OCI-LY1 (cell line): ENCODE results near the gene FDXACB1.

Source experiments
- H2AFZ ChIP-seq: fragments of 200-600 bp; sonication (generic), shearing (Covaris generic); 2 replicates; pipeline ENCODE4 v1.6.0; 2014; ENCODE audit warnings: antibody characterized with exemption, mild to moderate bottlenecking, low read length
- H3F3A ChIP-seq: fragments of 200-600 bp; sonication (generic), shearing (Covaris generic); 2 replicates; pipeline ENCODE4 v1.6.0; 2014; ENCODE audit warnings: mild to moderate bottlenecking, antibody characterized with exemption, low read length, moderate library complexity; ENCODE audit not compliant: insufficient read depth
- H3K27ac ChIP-seq: fragments of 200-600 bp; sonication (generic); 2 replicates; pipeline ENCODE4 v1.5.1; 2014; ENCODE audit warnings: low read length, mixed run types, mild to moderate bottlenecking, low read depth; ENCODE audit not compliant: poor library complexity, severe bottlenecking
- H3K27me3 ChIP-seq: fragments of 200-600 bp; sonication (generic); 2 replicates; pipeline ENCODE4 v1.6.0; 2014; ENCODE audit warnings: antibody characterized with exemption, mild to moderate bottlenecking, low read length, moderate library complexity; ENCODE audit not compliant: insufficient read depth
- H3K36me3 ChIP-seq: fragments of 200-600 bp; sonication (generic); 2 replicates; pipeline ENCODE4 v1.6.1; 2014; ENCODE audit warnings: mild to moderate bottlenecking, antibody characterized with exemption, low read length, moderate library complexity, mixed read lengths; ENCODE audit not compliant: insufficient read depth
- H3K4me1 ChIP-seq: fragments of 200-600 bp; sonication (generic); 2 replicates; pipeline ENCODE4 v1.5.1; 2014; ENCODE audit warnings: mild to moderate bottlenecking, low read length, moderate library complexity; ENCODE audit not compliant: insufficient read depth, severe bottlenecking
- H3K4me2 ChIP-seq: fragments of 200-600 bp; sonication (generic), shearing (Covaris generic); 2 replicates; pipeline ENCODE4 v1.6.1; 2014; ENCODE audit warnings: low read length
- H3K4me3 ChIP-seq: fragments of 200-600 bp; sonication (generic); 2 replicates; pipeline ENCODE4 v1.5.1; 2014; ENCODE audit warnings: low read length, low read depth, mild to moderate bottlenecking, mixed read lengths; ENCODE audit not compliant: poor library complexity, severe bottlenecking
- H3K79me2 ChIP-seq: fragments of 200-600 bp; shearing (Covaris generic); 2 replicates; pipeline ENCODE4 v1.6.1; 2016; ENCODE audit warnings: mixed run types, low read length, mixed read lengths; ENCODE audit not compliant: insufficient read depth
- H3K9ac ChIP-seq: fragments of 200-600 bp; sonication (generic), shearing (Covaris generic); 2 replicates; pipeline ENCODE4 v1.6.1; 2014; ENCODE audit warnings: mild to moderate bottlenecking, low read length, mixed read lengths
- H3K9me2 ChIP-seq: fragments of 200-600 bp; sonication (generic), shearing (Covaris generic); 2 replicates; pipeline ENCODE4 v1.6.1; 2014; ENCODE audit warnings: low read depth, mild to moderate bottlenecking, low read length, mixed read lengths
- H3K9me3 ChIP-seq: fragments of 200-600 bp; shearing (Covaris generic); 2 replicates; pipeline ENCODE4 v1.6.1; 2014; ENCODE audit warnings: low read length, mixed read lengths
- H4K20me1 ChIP-seq: fragments of 200-600 bp; sonication (generic), shearing (Covaris generic); 2 replicates; pipeline ENCODE4 v1.6.0; 2016; ENCODE audit warnings: mild to moderate bottlenecking, low read length; ENCODE audit not compliant: insufficient read depth
- CTCF ChIP-seq: fragments of 200-600 bp; sonication (generic), shearing (Covaris generic); IDR thresholded peaks from 2 replicates; pipeline ENCODE4 v1.5.1; 2017; ENCODE audit warnings: mild to moderate bottlenecking, antibody characterized with exemption, low read length, moderate library complexity, mixed read lengths
- EZH2 ChIP-seq: fragments of 200-600 bp; sonication (generic), shearing (Covaris generic); IDR thresholded peaks from 2 replicates; pipeline ENCODE4 v1.8.0; 2017; ENCODE audit warnings: borderline replicate concordance, mixed run types, mild to moderate bottlenecking, antibody characterized with exemption, low read length, moderate library complexity, mixed read lengths

FDXACB1 gene

GRCh38 chr11:111836162-111836561 is 42.8 kb downstream of the FDXACB1 start:
- no peak overlapping the region for H2AFZ ChIP-seq
- no peaks in the 10 kb centered on the region for H3K4me1 ChIP-seq
- H3K27me3 ChIP-seq: no peaks in the 10 kb centered on the region
- no peak overlapping the region for H3K27ac ChIP-seq
- H3K9ac ChIP-seq: no peak overlapping the region
- H3K36me3 ChIP-seq: peaks cover 61% of the 10 kb centered on the region; the same call in 1 of the 2 replicates
- H3K9me2 ChIP-seq: no peaks in the 10 kb centered on the region
- no peaks in the 10 kb centered on the region for H4K20me1 ChIP-seq
- H3K9me3 ChIP-seq: no peaks in the 10 kb centered on the region
- no peaks in the 10 kb centered on the region for H3F3A ChIP-seq
- no peaks in the 10 kb centered on the region for H3K79me2 ChIP-seq
- no peak overlapping the region for H3K4me3 ChIP-seq
- TF ChIP-seq EZH2 (no peak), CTCF (no peak)
- no peak overlapping the region for H3K4me2 ChIP-seq

- no peak overlapping the region for H3K9ac ChIP-seq
- no peak for TF ChIP-seq CTCF
- no peak for TF ChIP-seq EZH2
- H4K20me1 ChIP-seq: no peaks in the 10 kb centered on the region
- no peak overlapping the region for H3K27ac ChIP-seq
- H3K36me3 ChIP-seq: peaks cover 61% of the 10 kb centered on the region; the same call in 1 of the 2 replicates
- H3K27me3 ChIP-seq: no peaks in the 10 kb centered on the region
- no peaks in the 10 kb centered on the region for H3K79me2 ChIP-seq
- H3K4me2 ChIP-seq: no peak overlapping the region
- no peaks in the 10 kb centered on the region for H3K4me1 ChIP-seq
- no peaks in the 10 kb centered on the region for H3F3A ChIP-seq
- H2AFZ ChIP-seq: no peak overlapping the region
- H3K9me2 ChIP-seq: no peaks in the 10 kb centered on the region
- H3K4me3 ChIP-seq: no peak overlapping the region
- no peaks in the 10 kb centered on the region for H3K9me3 ChIP-seq
Observed at GRCh38 chr11:111835665-111836064, 43.3 kb downstream of the FDXACB1 start.

- no peak overlapping the region for H3K27ac ChIP-seq
- no peaks in the 10 kb centered on the region for H3K4me1 ChIP-seq
- H3K9me3 ChIP-seq: no peaks in the 10 kb centered on the region
- H3K4me2 ChIP-seq: no peak overlapping the region
- no peak overlapping the region for H3K4me3 ChIP-seq
- TF ChIP-seq EZH2: no peak
- no peak for TF ChIP-seq CTCF
- no peak overlapping the region for H2AFZ ChIP-seq
- no peaks in the 10 kb centered on the region for H3F3A ChIP-seq
- no peaks in the 10 kb centered on the region for H3K27me3 ChIP-seq
- no peaks in the 10 kb centered on the region for H4K20me1 ChIP-seq
- peaks cover 54% of the 10 kb centered on the region; the same call in 1 of the 2 replicates for H3K36me3 ChIP-seq
- no peak overlapping the region for H3K9ac ChIP-seq
- no peaks in the 10 kb centered on the region for H3K9me2 ChIP-seq
- no peaks in the 10 kb centered on the region for H3K79me2 ChIP-seq
Observed at GRCh38 chr11:111834432-111835163, 44.4 kb downstream of the FDXACB1 start.
